HAP-1 (cell line): ENCODE results near the gene PPIL3.

Source experiments
- DNase-seq, 2 experiments: peaks; one replicate each; pipeline ENCODE4 v3.0.0-alpha.2; 2016 to 2020; ENCODE audit warnings: low spot score in 2 of 2
- H3K27me3 ChIP-seq: fragments of 250-450 bp; sonication (Bioruptor Pico); 2 replicates; pipeline ENCODE4 v1.5.1; 2020; ENCODE audit warnings: low read depth, mild to moderate bottlenecking, moderate library complexity
- H3K36me3 ChIP-seq: fragments of 250-450 bp; sonication (Bioruptor Pico); replicated peaks from 2 replicates; pipeline ENCODE4 v1.5.1; 2020; ENCODE audit warnings: mild to moderate bottlenecking
- H3K4me1 ChIP-seq: fragments of 250-450 bp; sonication (Bioruptor Pico); 2 replicates; pipeline ENCODE4 v1.5.1; 2020; ENCODE audit warnings: mild to moderate bottlenecking
- H3K4me3 ChIP-seq: fragments of 250-450 bp; sonication (Bioruptor Pico); 2 replicates; pipeline ENCODE4 v1.5.1; 2020; ENCODE audit warnings: mild to moderate bottlenecking, moderate library complexity
- H3K9me3 ChIP-seq: fragments of 250-450 bp; sonication (Bioruptor Pico); 2 replicates; pipeline ENCODE4 v1.5.1; 2020; ENCODE audit warnings: mild to moderate bottlenecking, moderate library complexity
- in situ Hi-C: fragments of 300-500 bp; cut with MboI; formaldehyde crosslinking; loops from 3 replicates; pipeline ENCODE4 v1.14.3; 2020; ENCODE audit warnings: low sequenced_read_pairs, inconsistent platforms, mixed read lengths

PPIL3 gene

DNA sequence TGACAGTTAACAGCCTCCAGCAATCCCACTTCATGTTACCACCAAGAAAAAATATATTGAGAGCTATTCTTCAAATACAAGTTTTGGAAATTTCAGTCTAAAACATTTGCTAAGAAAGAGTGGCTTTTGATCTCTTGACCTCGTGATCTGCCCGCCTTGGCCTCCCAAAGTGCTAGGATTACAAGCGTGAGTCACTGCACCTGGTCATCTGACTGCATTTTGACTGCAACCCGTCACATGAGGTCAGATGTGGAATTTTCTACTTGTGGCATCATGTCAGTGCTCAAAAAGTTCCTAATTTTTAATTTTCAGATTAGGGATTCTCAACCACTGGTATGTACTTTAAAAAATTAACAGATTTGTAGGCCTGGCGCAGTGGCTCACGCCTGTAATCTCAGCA lies 15.3 kb downstream of the PPIL3 start:
- Histone ChIP-seq H3K4me1 (no peaks in the 10 kb centered on the region), H3K4me3 (no peak overlapping the region), H3K27me3 (no peaks in the 10 kb centered on the region), H3K36me3 (peaks cover 30% of the 10 kb centered on the region), H3K9me3 (no peaks in the 10 kb centered on the region)
- DNase-seq, result peak in 1 of 2 experiments; percentile 0
- in situ Hi-C loops, result no loop called here

DNA sequence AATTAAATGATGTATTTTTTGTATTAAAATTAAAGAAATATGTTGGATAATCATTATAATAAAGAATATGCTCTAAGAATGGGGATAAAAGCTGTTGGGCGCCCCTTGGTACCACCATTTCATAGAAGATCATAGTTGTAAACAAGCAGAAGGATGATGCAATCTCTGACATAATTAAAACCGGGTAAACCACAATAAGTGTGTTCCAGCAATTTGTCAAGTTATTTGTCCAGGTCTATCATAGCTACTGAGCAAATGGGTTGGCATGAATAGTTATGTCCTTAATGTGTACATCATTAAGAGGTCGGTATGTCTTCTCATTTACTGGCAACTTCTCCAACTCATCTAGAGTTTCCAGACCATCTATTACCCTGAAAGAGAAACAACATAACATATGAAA lies 17.7 kb downstream of the PPIL3 start:
- H3K9me3 ChIP-seq, result no peaks in the 10 kb centered on the region
- H3K27me3 ChIP-seq, result no peaks in the 10 kb centered on the region
- no peak for DNase-seq
- peaks cover 18% of the 10 kb centered on the region for H3K36me3 ChIP-seq
- H3K4me3 ChIP-seq, result no peak overlapping the region
- in situ Hi-C loops, result no loop called here
- H3K4me1 ChIP-seq, result no peaks in the 10 kb centered on the region

DNA sequence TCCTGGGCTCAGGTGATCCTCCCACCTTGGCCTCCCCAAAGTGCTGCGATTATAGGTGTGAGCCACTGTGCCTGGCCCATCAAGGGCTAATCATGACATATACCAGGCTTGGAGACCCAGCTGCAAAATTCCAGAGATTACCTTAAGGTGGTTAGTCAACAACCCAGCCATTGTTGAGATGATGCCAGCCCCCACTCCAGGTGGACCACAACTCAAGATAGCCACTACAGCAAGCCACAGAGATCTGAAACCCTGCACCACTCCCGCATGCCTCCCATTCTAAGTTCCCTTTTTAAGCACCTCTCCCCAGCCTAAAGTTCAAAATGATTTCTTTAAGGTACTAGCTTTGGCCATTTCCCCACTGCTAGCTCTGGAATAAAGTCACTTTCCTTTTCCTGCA lies 19.9 kb downstream of the PPIL3 start:
- no peak overlapping the region for H3K4me3 ChIP-seq
- H3K9me3 ChIP-seq, result no peaks in the 10 kb centered on the region
- in situ Hi-C loops, result no loop called here
- no peaks in the 10 kb centered on the region for H3K27me3 ChIP-seq
- H3K4me1 ChIP-seq, result no peaks in the 10 kb centered on the region; the same call in 1 of the 2 replicates
- DNase-seq, result no peak
- H3K36me3 ChIP-seq, result peaks cover 14% of the 10 kb centered on the region

DNA sequence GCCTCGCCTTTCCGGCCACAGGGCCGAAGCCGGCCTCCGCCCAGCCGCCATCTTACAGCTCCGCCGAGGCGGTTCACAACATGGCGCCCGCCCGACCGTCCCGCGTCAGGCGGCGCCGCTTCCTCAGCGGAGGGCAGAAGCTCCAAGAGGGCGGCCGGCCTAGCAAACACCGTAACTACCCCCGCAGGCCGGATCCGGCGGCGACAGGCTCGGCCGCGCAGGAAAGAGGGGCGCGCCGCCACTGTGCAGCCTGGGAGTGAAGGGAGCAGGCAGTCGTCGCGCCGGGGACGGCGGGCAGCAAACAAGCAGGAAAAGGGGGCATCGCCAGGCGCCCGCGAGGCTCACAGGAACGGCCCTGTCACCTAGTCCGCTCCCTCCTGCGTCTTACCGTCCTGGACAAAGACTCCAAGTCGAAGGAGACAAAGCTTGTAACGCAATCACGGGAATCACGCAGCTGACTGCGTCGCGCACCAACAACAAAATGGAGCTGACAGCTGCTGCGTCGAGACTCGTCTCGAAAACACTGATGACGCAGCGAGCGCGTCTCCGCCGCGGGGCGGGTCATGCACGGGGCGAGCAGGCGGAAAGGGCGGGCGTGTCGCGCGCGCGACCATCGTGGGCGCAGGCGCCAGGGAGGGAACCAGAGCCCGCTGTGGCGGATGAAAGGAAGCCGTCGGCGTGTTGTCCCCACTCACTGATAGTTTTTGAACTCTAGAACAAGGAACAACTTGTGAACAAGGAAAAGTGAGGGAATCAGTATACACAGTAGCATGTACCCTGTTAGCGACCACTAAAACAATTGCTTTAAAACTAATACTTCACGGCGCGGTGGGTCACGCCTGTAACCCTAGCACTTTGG lies 24.5 kb downstream of the PPIL3 start, which contains the start of gene CLK1:
Gene CLK1 (minus strand): TSS at position 483 of the 859 bp plus-strand sequence. CDS start 2,796 bp downstream, outside the sequence.
- DNase-seq, result peak; percentile 79 to 93
- H3K27me3 ChIP-seq, result no peaks in the 10 kb centered on the region
- H3K4me1 ChIP-seq, result peaks cover 16% of the 10 kb centered on the region
- H3K36me3 ChIP-seq, result peaks cover 37% of the 10 kb centered on the region
- H3K4me3 ChIP-seq, result peak within 1 kb of the TSS; percentile 98
- in situ Hi-C loops, result no loop called here
- H3K9me3 ChIP-seq, result no peaks in the 10 kb centered on the region

DNA sequence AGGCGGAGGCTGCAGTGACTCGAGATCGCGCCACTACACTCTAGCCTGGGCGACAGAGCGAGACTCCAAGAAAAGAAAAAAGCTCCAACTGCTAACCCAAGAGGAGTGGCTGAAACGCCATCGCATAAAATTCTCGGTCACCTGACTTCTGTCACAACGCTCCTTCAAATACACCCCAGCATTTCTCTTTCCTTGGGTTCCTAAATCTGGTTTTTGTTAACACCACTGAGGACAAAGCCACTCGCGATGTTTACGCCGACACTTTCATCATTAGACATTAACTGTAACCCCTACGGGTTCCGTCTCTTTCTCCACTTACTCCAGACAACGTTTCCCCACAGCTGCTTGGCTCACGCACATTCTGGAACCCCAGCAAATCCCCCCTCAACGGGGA lies 25.1 kb downstream of the PPIL3 start:
- Histone ChIP-seq H3K27me3 (no peaks in the 10 kb centered on the region), H3K4me1 (peaks cover 16% of the 10 kb centered on the region)
- in situ Hi-C loops, result no loop called here

DNA sequence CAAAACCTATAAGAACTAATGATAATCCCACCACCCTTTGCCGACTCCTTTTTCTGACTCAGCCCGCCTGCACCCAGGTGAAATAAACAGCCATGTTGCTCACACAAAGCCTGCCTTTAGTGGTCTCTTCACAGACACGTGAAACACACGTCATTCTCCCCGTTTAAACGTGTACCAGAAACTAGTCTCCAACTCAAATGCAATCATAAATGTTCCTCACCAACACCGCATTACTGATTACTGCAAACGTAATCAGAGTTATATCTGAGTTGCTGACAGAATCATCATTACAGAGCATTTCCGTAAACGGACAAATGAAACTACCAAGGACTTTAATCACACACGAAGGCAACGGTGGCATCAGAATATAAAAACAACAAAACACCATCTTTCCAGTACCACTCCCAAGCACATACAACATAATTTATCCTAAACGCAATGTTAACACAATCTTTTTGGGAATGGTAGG lies 26.3 kb downstream of the PPIL3 start:
- in situ Hi-C loops, result no loop called here
- H3K4me1 ChIP-seq, result peaks cover 16% of the 10 kb centered on the region
- DNase-seq, result peak; percentile 44
- no peaks in the 10 kb centered on the region for H3K9me3 ChIP-seq
- peak overlapping the region; percentile 98 for H3K4me3 ChIP-seq
- no peaks in the 10 kb centered on the region for H3K27me3 ChIP-seq
- H3K36me3 ChIP-seq, result peaks cover 56% of the 10 kb centered on the region

More for the DNA sequence above, 25.1 kb downstream of the PPIL3 start:
- Histone ChIP-seq H3K4me3 (peak overlapping the region; percentile 98), H3K9me3 (no peaks in the 10 kb centered on the region), H3K36me3 (peaks cover 44% of the 10 kb centered on the region)
- peak in 1 of 2 experiments; percentile 28 for DNase-seq

DNA sequence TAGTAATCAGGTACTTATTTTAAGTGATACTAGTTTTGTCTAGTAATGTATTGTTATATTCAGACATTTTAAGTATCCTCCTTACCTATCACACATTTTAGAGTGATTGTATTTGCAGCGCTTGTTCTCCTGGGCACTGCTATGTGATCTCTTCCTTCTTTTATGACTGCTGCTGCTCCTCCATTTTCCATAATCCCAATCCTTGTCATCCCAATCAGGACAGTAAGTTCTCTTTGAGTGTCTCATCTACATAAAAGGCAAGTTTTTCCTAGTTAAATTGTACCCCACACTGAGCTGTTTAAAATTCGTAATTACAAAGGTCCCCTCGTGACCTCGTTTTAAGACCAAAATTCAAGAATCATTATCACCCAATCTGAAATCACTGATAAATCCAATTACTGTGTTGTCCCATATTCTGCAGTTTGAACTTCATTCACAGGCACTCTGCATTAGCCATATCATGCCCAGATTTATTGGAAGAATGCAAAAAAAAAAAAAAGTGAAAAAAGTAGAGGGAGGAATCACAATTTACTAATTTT lies 27.2 kb downstream of the PPIL3 start:
- Histone ChIP-seq H3K9me3 (no peaks in the 10 kb centered on the region), H3K4me3 (peak overlapping the region; percentile 98), H3K4me1 (peaks cover 16% of the 10 kb centered on the region), H3K27me3 (no peaks in the 10 kb centered on the region), H3K36me3 (peaks cover 64% of the 10 kb centered on the region)
- in situ Hi-C loops, result no loop called here
- no peak for DNase-seq

DNA sequence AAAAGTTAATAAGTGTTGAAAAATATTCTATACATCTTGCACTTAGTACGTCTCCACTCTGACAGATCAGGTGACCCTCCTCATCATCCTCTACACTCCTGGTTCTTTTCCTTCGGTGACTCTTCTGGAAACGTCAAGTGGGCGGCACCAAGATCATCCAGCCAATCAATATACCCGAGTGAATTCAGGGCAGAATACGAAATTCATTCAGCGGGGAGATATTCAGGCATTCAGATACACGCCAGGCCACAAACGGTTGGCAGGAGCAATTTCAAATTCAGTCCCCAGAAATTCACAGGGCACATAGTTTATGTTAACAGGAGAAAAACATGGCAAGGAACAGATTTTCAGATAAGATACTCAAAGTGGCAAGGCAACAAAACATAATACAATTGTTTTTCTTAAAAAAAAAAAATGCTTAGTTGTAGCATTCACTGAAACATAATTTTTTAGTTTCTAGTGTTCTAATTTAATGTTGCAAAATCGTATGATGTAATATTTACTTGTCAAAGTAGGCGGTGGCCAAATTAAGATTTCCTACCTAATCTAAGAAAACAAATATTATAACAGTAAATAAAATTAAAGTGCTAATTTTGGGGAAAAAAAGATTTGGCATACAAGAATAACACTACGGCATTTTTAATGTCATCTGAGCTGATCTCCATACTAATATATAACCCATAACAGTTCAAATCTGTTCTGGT lies 28.6 kb downstream of the PPIL3 start:
- in situ Hi-C loops, result no loop called here
- DNase-seq, result no peak
- Histone ChIP-seq H3K4me3 (no peak overlapping the region), H3K9me3 (no peaks in the 10 kb centered on the region), H3K36me3 (peaks cover 79% of the 10 kb centered on the region), H3K27me3 (no peaks in the 10 kb centered on the region), H3K4me1 (peaks cover 16% of the 10 kb centered on the region)

DNA sequence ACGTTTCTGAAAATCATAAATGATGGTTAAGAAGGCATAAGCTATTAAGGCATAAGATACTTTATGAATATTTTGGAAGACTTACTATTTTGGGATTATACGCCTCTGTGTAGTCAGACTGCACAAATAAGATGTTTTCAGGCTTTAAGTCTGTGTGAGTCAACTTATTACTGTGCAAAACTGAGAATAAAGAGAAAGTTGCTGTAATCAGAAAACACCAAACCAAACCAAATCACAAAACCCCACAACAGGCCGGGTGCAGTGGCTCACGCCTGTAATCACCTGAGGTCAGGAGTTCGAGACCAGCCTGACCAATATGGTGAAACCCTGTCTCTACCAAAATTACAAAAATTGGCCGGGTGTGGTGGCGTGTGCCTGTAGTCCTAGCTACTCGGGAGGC lies 32.1 kb downstream of the PPIL3 start:
- Histone ChIP-seq H3K27me3 (no peaks in the 10 kb centered on the region), H3K36me3 (peaks cover 100% of the 10 kb centered on the region), H3K9me3 (no peaks in the 10 kb centered on the region), H3K4me1 (peaks cover 15% of the 10 kb centered on the region), H3K4me3 (no peak overlapping the region)
- in situ Hi-C loops, result no loop called here
- no peak for DNase-seq

DNA sequence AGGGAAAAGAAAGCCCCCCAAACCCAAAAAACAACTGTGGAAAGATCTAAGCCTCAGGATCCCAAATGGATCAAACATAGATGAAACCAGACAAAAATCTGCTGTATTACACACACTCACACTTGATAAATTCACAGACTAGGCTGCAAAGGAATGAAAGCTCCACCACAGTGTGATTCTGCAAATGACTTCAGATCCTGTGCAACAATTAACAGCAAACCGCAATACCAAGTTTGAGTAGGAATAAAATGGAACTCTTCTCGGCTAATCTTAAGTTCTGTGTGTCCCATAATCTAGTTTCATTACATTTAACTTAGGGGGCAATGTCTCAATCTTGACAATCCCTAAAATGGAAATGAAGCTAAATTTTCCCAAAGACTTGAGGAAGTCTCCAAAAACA lies 36.3 kb downstream of the PPIL3 start:
- Histone ChIP-seq H3K36me3 (peaks cover 67% of the 10 kb centered on the region), H3K9me3 (no peaks in the 10 kb centered on the region), H3K27me3 (no peaks in the 10 kb centered on the region), H3K4me1 (no peaks in the 10 kb centered on the region), H3K4me3 (no peak overlapping the region)
- no peak for DNase-seq
- in situ Hi-C loops, result no loop called here

DNA sequence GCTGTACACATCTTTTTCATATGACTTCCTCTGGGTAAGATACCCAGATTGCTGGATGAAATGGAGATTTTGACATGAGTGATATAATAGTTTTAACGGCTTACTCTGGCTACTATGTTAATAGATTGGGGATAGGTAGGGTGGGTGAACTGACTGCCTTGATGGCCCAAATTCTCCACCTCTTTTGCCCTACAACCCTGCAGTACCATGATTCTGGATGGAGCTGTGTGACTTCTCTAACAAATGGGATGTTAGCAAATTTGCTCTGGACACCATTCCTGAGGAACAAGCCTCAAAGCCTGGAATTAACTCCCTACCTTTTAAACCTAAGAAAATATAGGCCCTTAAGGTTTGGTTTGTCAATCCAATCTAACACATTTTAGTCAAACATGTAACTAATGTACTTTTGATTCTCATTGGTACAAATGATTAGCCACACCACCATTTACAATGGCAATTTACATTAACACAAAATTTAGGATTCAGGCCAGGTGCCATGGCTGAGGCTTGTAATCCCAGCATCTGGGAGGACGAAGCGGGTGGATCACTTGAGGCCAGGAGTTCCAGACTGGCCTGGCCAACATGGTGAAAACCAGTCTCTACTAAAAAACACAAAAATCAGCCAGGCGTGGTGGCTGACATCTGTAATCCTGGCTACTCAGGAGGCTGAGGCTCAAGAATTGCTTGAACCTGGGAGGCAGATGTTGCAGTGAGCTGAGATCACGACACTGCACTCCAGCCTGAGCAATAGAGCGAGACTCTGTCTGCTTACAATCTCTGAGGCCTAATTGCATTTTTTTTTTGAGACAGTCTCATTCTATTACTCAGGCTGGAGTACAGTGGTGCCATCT lies 37.3 kb downstream of the PPIL3 start:
- H3K27me3 ChIP-seq, result no peaks in the 10 kb centered on the region
- in situ Hi-C loops, result no loop called here
- H3K36me3 ChIP-seq, result peaks cover 57% of the 10 kb centered on the region
- no peak overlapping the region for H3K4me3 ChIP-seq
- H3K4me1 ChIP-seq, result no peaks in the 10 kb centered on the region
- no peak for DNase-seq
- no peaks in the 10 kb centered on the region for H3K9me3 ChIP-seq

DNA sequence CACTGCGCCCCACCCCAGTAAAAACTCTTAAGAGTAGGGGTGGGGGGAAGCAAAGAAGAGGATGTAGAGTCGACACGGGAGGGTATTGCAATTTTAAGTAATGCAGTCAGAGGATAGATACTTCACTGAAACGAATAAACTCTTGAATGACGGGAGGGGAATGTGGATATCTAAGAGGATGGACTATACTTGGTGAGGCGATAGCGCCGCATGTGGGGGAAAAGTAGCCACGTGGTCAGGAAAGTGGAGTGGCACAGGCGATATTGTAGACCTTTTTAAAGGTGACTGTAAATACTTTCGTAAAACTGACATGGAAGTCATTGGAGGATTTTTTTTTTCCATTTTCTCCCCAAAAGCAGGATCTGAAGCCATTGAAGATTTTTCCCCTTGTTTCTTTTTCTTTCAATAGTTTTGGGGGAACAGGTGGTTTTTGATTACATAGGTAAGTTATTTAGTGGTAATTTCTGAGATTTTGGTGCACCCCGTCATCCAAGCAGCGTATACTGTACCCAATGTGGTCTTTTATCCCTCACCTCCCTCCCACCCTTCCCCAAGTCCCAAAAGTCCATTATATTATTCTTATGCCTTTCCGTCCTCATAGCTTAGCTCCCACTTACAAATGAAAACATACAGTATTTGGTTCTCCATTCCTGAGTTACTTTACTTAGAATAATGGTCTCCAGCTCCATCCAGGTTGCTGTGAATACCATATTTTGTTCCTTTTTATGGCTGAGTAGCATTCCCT lies 38.2 kb downstream of the PPIL3 start:
- H3K36me3 ChIP-seq, result peaks cover 48% of the 10 kb centered on the region
- in situ Hi-C loops, result no loop called here
- H3K9me3 ChIP-seq, result no peaks in the 10 kb centered on the region

DNA sequence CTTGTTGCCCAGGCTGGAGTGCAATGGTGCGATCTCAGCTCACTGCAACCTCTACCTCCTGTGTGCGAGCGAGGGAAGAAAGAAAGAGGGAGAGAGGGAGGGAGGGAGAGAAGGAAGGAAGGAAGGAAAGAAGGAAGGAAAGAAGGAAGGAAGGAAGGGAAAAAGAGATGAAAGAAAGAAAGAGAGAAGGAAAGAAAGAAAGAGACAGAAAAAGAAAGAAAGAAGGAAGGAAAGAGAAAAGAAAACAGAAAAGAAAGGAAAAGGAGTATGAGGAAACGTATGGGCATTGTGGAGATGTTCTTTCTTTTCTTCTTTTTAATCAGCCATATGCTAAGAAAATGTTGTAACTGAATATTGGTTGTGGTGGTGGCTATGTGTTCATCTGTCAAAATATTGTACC lies 40.9 kb downstream of the PPIL3 start:
- in situ Hi-C loops, result no loop called here
- no peak overlapping the region for H3K4me3 ChIP-seq
- no peaks in the 10 kb centered on the region for H3K27me3 ChIP-seq
- peaks cover 20% of the 10 kb centered on the region for H3K36me3 ChIP-seq
- DNase-seq, result no peak
- H3K9me3 ChIP-seq, result no peaks in the 10 kb centered on the region
- no peaks in the 10 kb centered on the region for H3K4me1 ChIP-seq

More for the DNA sequence above, 38.2 kb downstream of the PPIL3 start:
- Histone ChIP-seq H3K27me3 (no peaks in the 10 kb centered on the region), H3K4me3 (no peak overlapping the region), H3K4me1 (no peaks in the 10 kb centered on the region)
- DNase-seq, result no peak
